ENCODE results near the gene SH3D19. TPM values are rescaled to one million over a fixed set of nuclear protein-coding genes. Genes with fewer than 3 reads are reported as not detected.

The SH3D19 gene
- total RNA-seq, 3 donors from 2014 or later = 97.5 to 140 (median 102) TPM

DNA sequence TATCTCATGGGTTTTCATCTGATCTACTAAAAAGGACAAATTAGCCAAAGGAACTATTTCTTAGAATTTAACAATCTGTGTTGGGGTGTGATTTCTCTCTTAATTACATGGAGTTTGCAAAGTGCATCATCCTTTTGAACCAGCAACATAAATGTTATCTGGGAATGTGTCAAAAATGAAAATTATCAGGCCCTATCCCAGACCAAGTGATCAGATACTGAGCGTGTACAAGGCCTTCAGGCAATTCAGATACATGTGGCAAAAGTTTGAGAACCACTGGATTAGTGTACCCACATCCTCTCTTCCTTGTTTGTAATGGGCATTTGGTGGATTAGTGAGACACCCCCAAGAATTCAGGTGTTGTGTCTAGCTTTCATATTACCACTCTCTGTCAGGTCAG lies 3.8 kb downstream of the SH3D19 start:
- intact Hi-C loops (cut with DNase I, micrococcal nuclease) = no loop called here
- Histone ChIP-seq H3K36me3 (ENCODE audit: low read depth) (no peaks in the 10 kb centered on the region), H3K9me3 (no peaks in the 10 kb centered on the region), H3K4me1 (ENCODE audit: low read depth) (peaks cover 35% of the 10 kb centered on the region), H3K4me3 (no peak overlapping the region)
- no peak for DNase-seq
- TF ChIP-seq, protein P1, sequence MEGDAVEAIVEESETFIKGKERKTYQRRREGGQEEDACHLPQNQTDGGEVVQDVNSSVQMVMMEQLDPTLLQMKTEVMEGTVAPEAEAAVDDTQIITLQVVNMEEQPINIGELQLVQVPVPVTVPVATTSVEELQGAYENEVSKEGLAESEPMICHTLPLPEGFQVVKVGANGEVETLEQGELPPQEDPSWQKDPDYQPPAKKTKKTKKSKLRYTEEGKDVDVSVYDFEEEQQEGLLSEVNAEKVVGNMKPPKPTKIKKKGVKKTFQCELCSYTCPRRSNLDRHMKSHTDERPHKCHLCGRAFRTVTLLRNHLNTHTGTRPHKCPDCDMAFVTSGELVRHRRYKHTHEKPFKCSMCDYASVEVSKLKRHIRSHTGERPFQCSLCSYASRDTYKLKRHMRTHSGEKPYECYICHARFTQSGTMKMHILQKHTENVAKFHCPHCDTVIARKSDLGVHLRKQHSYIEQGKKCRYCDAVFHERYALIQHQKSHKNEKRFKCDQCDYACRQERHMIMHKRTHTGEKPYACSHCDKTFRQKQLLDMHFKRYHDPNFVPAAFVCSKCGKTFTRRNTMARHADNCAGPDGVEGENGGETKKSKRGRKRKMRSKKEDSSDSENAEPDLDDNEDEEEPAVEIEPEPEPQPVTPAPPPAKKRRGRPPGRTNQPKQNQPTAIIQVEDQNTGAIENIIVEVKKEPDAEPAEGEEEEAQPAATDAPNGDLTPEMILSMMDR (IDR thresholded peaks at IDR 0.05) = no peak
- no peak for ATAC-seq

DNA sequence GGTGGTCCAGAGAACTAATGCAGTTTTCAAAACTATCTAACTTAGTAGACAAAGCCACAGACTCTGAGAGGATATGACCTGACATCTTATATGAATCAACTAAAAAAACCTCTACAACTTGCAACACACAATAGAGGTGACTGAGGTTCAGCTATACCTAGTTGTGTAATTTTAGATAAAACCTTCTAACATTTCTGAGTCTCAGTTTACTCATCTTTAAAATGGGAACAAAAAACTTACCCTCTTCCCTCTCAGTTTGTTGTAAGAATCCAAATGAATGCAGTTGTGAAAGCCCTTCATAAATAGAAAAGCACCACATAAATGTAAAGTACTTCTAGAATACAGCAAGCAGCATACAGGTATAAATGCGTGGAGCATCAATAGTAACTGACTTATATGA lies 5.9 kb downstream of the SH3D19 start:
- H3K36me3 ChIP-seq (ENCODE audit: low read depth) = no peaks in the 10 kb centered on the region
- intact Hi-C loops (cut with DNase I, micrococcal nuclease) = no loop called here

GRCh38 chr4:151318307-151319006 lies 6.9 kb downstream of the SH3D19 start:
- Histone ChIP-seq H3K9me3 (no peaks in the 10 kb centered on the region), H3K4me3 (no peak overlapping the region), H3K4me1 (ENCODE audit: low read depth) (peaks cover 44% of the 10 kb centered on the region), H3K36me3 (ENCODE audit: low read depth) (no peaks in the 10 kb centered on the region)
- TF ChIP-seq, protein P1 (IDR thresholded peaks at IDR 0.05) = no peak
- DNase-seq (no peak), ATAC-seq (no peak)
- intact Hi-C loops (cut with DNase I, micrococcal nuclease) = no loop called here

More for the DNA sequence above, 5.9 kb downstream of the SH3D19 start:
- Histone ChIP-seq H3K4me3 (no peak overlapping the region), H3K9me3 (no peaks in the 10 kb centered on the region), H3K4me1 (ENCODE audit: low read depth) (peaks cover 39% of the 10 kb centered on the region)
- ATAC-seq = no peak
- TF ChIP-seq, protein P1 (IDR thresholded peaks at IDR 0.05) = no peak
- DNase-seq = no peak

DNA sequence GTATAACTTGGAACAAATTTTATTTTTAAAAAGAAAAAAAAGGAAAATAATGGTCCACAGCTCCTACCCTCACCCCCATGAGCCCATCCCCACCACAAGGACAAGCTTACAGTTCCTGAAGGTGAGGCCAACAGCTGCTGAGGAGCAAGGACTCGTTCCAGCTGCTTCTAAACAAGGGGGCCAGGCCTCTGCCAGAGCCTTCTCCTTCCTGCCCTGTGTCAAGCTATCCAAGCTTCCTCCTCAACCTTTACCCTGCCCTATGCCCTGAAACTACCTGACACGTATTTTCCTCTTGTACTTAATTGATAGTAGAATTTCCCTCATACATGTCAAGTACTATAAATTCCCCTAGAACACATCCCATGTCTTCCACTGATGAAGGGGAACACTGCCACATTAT lies 8.8 kb downstream of the SH3D19 start:
- Histone ChIP-seq H3K9me3 (no peaks in the 10 kb centered on the region), H3K4me1 (ENCODE audit: low read depth) (peaks cover 29% of the 10 kb centered on the region), H3K4me3 (no peak overlapping the region), H3K36me3 (ENCODE audit: low read depth) (no peaks in the 10 kb centered on the region)
- DNase-seq = no peak
- intact Hi-C loops (cut with DNase I, micrococcal nuclease) = no loop called here
- ATAC-seq = peak; percentile 80
- TF ChIP-seq, protein P1 (IDR thresholded peaks at IDR 0.05) = no peak

- H3K36me3 ChIP-seq (ENCODE audit: low read depth) = no peaks in the 10 kb centered on the region
- ATAC-seq (peak; percentile 19), DNase-seq (no peak)
- no peak overlapping the region for H3K4me3 ChIP-seq
- peaks cover 26% of the 10 kb centered on the region for H3K4me1 ChIP-seq (ENCODE audit: low read depth)
- no peaks in the 10 kb centered on the region for H3K9me3 ChIP-seq
- intact Hi-C loops (cut with DNase I, micrococcal nuclease) = no loop called here
- TF ChIP-seq, protein P1 (IDR thresholded peaks at IDR 0.05) = no peak
Observed at GRCh38 chr4:151315212-151315886, 10.1 kb downstream of the SH3D19 start.
